ENCODE data around the gene PPP1R3F.
A peak's percentile ranks its signal among the peaks of the same experiment; 100 is the strongest.

PPP1R3F gene

DNA sequence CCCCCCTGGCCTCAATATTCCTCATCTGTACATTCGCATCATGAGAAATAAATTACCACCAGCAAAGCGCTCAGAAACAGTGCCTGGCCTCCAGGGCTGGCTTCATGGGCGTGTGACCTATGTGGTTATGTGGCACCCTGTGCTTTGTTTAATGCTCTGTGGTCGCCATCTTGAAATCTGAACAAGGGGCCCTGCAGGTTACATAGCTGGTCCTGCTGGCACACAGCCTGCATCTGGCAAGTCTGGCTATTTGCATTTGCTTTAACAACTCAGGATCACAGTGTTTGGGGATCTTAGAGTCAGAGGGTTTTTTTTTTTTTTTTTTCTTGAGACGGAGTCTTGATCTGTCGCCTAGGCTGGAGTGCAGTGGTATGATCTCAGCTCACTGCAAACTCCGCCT, 15.0 kb upstream of the PPP1R3F start:
- H3K27me3 ChIP-seq (ENCODE audit: insufficient read depth, low read depth), result no peaks in the 10 kb centered on the region
- TF ChIP-seq, protein P1, sequence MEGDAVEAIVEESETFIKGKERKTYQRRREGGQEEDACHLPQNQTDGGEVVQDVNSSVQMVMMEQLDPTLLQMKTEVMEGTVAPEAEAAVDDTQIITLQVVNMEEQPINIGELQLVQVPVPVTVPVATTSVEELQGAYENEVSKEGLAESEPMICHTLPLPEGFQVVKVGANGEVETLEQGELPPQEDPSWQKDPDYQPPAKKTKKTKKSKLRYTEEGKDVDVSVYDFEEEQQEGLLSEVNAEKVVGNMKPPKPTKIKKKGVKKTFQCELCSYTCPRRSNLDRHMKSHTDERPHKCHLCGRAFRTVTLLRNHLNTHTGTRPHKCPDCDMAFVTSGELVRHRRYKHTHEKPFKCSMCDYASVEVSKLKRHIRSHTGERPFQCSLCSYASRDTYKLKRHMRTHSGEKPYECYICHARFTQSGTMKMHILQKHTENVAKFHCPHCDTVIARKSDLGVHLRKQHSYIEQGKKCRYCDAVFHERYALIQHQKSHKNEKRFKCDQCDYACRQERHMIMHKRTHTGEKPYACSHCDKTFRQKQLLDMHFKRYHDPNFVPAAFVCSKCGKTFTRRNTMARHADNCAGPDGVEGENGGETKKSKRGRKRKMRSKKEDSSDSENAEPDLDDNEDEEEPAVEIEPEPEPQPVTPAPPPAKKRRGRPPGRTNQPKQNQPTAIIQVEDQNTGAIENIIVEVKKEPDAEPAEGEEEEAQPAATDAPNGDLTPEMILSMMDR (conservative IDR thresholded peaks at IDR 0.05; ENCODE audit: low read depth, low read length), result no peak
- no peaks in the 10 kb centered on the region for H4K20me1 ChIP-seq (ENCODE audit: insufficient read depth)
- no peak overlapping the region for H3K4me2 ChIP-seq
- H2AFZ ChIP-seq (ENCODE audit: low read depth), result no peak overlapping the region
- H3K27ac ChIP-seq, result no peak overlapping the region
- peaks cover 7% of the 10 kb centered on the region for H3K4me1 ChIP-seq (ENCODE audit: low read depth, poor library complexity, severe bottlenecking)
- no peak overlapping the region for H3K9ac ChIP-seq
- no peaks in the 10 kb centered on the region for H3K36me3 ChIP-seq (ENCODE audit: insufficient read depth)
- no peaks in the 10 kb centered on the region for H3K79me2 ChIP-seq (ENCODE audit: insufficient read depth, low read depth)
- no peak overlapping the region for H3K4me3 ChIP-seq (IDR thresholded peaks at IDR 0.05; ENCODE audit: insufficient read depth, low read depth, low read length)

DNA sequence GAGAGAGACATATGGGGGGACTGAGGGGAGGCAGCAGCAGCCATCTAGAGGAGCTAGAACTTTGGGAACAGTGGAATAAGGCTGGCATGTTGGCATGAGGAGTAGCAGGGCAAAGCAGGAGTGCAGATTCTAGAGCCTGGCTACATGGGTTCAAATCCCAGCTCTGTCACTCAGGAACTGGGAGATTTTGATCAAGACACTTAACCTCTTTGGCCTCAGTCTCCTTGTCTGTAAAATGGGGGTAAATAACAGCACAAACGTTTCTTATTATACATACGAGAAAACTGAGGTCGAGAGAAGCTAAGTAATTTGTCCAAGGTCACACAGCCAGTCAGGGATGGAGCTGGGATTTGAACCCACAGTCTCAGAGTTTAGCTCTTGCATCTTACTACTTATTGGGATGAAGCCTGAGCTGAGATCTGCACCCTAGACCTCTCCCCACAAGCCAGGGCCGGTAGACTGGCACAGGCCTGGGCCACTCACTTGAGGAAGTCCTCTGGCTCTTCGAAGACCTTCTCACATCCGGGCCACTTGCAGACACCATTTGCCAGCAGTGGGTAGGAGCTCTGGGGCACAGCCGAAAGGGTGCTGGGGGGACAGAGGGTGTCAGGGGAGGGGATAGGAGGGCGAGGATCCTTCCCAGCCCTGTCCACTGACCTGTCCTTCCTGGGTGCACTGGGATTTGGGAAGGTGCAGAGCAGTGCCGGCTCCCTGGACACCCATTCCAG, 13.2 kb upstream of the PPP1R3F start:
- Histone ChIP-seq H3K36me3 (ENCODE audit: insufficient read depth) (no peaks in the 10 kb centered on the region), H3K27me3 (ENCODE audit: insufficient read depth, low read depth) (no peaks in the 10 kb centered on the region), H2AFZ (ENCODE audit: low read depth) (no peak overlapping the region), H4K20me1 (ENCODE audit: insufficient read depth) (no peaks in the 10 kb centered on the region), H3K4me1 (ENCODE audit: low read depth, poor library complexity, severe bottlenecking) (peaks cover 7% of the 10 kb centered on the region), H3K27ac (no peak overlapping the region), H3K79me2 (ENCODE audit: insufficient read depth, low read depth) (no peaks in the 10 kb centered on the region), H3K4me2 (0 out of 2 replicates have a peak overlapping the region, but pooled peaks have one; percentile 13), H3K4me3 (IDR thresholded peaks at IDR 0.05; ENCODE audit: insufficient read depth, low read depth, low read length) (no peak overlapping the region), H3K9ac (no peak overlapping the region)
- TF ChIP-seq, protein P1 (conservative IDR thresholded peaks at IDR 0.05; ENCODE audit: low read depth, low read length), result no peak

DNA sequence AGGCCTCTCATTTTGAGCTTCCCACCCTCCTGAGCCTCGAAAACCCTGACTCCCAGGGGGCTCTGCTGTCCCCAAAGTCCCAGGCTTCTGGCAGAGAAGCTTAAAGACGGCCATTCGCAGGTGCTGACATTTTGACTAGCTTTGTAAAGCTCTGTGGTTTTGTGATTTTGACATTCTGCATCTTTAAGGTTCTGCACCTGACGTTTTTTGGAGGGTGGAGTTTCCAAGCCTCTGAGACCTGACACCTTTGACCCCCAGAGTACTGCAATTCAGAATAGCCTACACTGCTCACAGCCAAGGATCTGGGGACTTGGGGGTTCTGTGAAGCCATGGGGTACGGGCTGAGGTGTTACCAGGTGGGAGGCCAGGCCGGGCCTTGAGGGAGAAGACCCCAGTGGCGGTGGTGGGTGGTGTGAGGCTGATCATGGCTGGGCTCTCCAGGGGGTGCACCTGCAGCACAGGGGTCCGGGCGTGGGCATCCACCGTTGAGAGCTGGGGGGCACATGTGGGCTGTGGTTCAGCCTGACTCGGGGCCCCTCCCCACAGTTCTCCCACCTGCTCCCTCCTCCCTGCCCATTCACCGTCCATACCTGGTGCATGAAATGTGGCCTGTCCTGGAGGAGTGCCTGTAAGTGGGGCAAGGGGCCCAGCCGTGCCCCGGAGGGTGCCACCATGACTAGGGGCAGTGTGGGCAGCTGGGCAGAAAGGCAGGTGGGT, 12.4 kb upstream of the PPP1R3F start:
- TF ChIP-seq, protein P1 (conservative IDR thresholded peaks at IDR 0.05; ENCODE audit: low read depth, low read length), result no peak
- Histone ChIP-seq H3K4me3 (IDR thresholded peaks at IDR 0.05; ENCODE audit: insufficient read depth, low read depth, low read length) (no peak overlapping the region), H3K27me3 (ENCODE audit: insufficient read depth, low read depth) (no peaks in the 10 kb centered on the region), H3K9ac (no peak overlapping the region), H3K36me3 (ENCODE audit: insufficient read depth) (no peaks in the 10 kb centered on the region), H3K4me1 (ENCODE audit: low read depth, poor library complexity, severe bottlenecking) (peaks cover 7% of the 10 kb centered on the region), H2AFZ (ENCODE audit: low read depth) (no peak overlapping the region), H4K20me1 (ENCODE audit: insufficient read depth) (no peaks in the 10 kb centered on the region), H3K79me2 (ENCODE audit: insufficient read depth, low read depth) (no peaks in the 10 kb centered on the region), H3K27ac (no peak overlapping the region), H3K4me2 (peak overlapping the region; percentile 13; the same call in 1 of the 2 replicates)

DNA sequence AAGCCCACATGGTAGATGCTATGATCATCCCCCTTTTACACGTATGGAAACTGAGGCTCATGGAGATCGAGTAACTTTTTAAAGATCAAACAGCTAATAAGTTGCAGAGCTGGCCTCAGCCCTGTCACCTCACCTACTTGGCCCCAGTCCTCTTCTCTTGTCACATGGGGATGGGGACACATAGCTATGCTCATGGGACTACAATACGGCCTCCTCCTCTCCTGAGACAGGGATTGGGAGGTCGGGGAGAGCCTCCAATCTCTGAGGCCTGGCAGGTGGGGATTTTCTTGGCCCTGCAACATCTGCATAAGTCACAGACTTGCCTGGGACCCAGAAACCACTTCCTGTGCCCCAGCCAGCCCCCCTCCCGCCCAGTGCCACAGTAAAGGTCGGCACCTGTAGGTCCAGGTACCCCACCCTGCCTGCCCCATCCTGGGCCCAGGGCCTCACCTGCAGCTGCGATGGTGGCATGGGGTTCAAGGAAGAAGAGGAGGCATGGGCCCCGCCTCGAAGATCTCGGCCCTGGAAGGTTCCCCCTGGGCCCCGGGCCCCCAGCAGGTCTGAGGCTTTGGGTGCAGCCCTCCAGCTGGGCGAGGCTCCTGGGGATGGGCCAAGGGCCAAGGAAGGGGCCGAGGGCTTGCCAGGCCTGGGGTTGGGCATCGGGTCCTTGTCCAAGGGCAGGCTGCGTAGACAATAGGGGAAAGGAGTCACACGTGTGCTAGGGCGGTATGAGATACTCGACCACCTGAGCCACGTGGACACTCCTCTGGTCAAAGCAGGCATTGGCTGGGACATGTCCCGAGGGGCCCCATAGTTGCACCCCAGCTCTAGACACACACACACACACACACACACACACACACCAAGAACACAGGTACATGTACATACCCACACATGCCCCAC, 11.5 kb upstream of the PPP1R3F start:
- H4K20me1 ChIP-seq (ENCODE audit: insufficient read depth), result no peaks in the 10 kb centered on the region
- H2AFZ ChIP-seq (ENCODE audit: low read depth), result no peak overlapping the region
- no peaks in the 10 kb centered on the region for H3K79me2 ChIP-seq (ENCODE audit: insufficient read depth, low read depth)
- H3K4me3 ChIP-seq (IDR thresholded peaks at IDR 0.05; ENCODE audit: insufficient read depth, low read depth, low read length), result no peak overlapping the region
- H3K4me1 ChIP-seq (ENCODE audit: low read depth, poor library complexity, severe bottlenecking), result peaks cover 7% of the 10 kb centered on the region
- H3K4me2 ChIP-seq, result no peak overlapping the region
- no peaks in the 10 kb centered on the region for H3K36me3 ChIP-seq (ENCODE audit: insufficient read depth)
- no peak overlapping the region for H3K9ac ChIP-seq
- no peaks in the 10 kb centered on the region for H3K27me3 ChIP-seq (ENCODE audit: insufficient read depth, low read depth)
- no peak overlapping the region for H3K27ac ChIP-seq
- TF ChIP-seq, protein P1 (conservative IDR thresholded peaks at IDR 0.05; ENCODE audit: low read depth, low read length), result no peak

All from KMS-11 (cell line).